ENCODE data around the gene NHERF1.

DNA sequence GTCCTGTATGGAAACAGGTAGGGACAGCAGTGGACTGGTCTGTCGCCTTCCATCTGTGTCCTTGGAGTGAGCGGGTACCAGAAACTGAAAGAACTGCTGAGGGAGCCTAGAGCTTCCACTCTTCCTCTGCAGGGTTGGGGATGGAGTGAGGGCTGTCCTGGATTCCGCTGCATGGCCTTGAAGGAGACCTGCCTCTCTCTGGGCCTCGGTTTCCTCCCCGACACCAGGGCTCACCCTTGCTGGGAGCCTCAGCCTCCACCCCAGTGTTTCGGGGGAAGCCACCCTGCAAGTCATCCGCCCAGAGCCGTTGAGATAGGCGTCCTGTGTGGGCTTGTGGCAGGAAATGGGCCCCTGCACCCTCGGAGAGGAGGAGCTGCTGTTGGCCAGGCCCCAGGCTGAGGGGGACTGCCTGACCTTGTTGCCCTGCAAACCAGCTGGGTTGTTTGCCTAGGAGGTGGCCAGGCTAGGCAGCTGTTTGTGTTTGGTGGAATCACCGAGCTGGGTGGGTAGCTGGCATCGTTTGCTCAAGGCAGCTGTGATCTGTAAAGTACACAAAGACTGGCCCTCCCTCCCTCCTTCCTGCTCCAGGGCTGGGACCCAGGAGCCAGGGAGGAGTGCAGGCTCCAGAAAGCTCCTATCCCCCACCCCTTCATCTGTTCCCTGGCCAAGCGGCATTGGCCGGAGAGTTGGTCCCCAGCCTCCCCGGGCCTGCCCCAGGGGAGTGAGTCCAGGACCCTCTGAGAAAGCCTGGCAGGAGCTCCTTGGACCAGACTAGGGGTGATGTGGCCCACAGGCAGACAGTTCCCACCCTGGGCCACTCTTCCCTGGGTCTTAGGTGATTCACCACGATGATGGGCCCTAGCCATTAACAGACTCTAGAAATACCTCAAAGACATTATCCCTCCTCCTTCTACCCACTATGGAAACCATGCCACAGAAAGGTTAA is 10.1 kb upstream of the NHERF1 start:
- TF ChIP-seq CTCF (IDR thresholded peaks at IDR 0.05; ENCODE audit: insufficient read depth, low read depth, low read length) (no peak), EZH2 (IDR thresholded peaks at IDR 0.05; ENCODE audit: insufficient read depth, low read length) (no peak)

All from astrocyte (in vitro differentiated cells and primary cell).